Measurements from ENCODE around the gene FBN3. TPM values are rescaled to one million over a fixed set of nuclear protein-coding genes. Genes with fewer than 3 reads are reported as not detected.

The FBN3 gene
- total RNA-seq, 4 donors from 2014 or later: 0.05 to 0.17 TPM; not detected in 2

- no peaks in the 10 kb centered on the region for H3K9me3 ChIP-seq
- no peaks in the 10 kb centered on the region for H3K36me3 ChIP-seq
- 89% methylated on average over 5 of the region's 5 CpGs for WGBS
- H3K4me3 ChIP-seq: no peak overlapping the region
- no peaks in the 10 kb centered on the region for H3K4me1 ChIP-seq
- no peaks in the 10 kb centered on the region for H3K27me3 ChIP-seq
- no peak for TF ChIP-seq POLR2A (IDR thresholded peaks at IDR 0.05)
- TF ChIP-seq POLR2AphosphoS5 (IDR thresholded peaks at IDR 0.05): no peak
- no peak for TF ChIP-seq EP300 (IDR thresholded peaks at IDR 0.05)
- no peak for TF ChIP-seq CTCF (IDR thresholded peaks at IDR 0.05)
- DNase-seq (ENCODE audit: low spot score in 2 of 2): no peak
- no peak overlapping the region for H3K27ac ChIP-seq
These were observed 36.1 kb upstream of the FBN3 start for GRCh38 chr19:8185343-8186068.

GRCh38 chr19:8184274-8184673, 34.9 kb upstream of the FBN3 start:
- Histone ChIP-seq H3K9me3 (no peaks in the 10 kb centered on the region), H3K27me3 (no peaks in the 10 kb centered on the region), H3K36me3 (no peaks in the 10 kb centered on the region), H3K4me1 (no peaks in the 10 kb centered on the region), H3K4me3 (no peak overlapping the region), H3K27ac (no peak overlapping the region)
- DNase-seq (ENCODE audit: low spot score in 2 of 2): no peak
- 93% methylated on average over 9 of the region's 9 CpGs for WGBS
- no peak for TF ChIP-seq POLR2A (IDR thresholded peaks at IDR 0.05)
- TF ChIP-seq CTCF (IDR thresholded peaks at IDR 0.05): no peak
- no peak for TF ChIP-seq POLR2AphosphoS5 (IDR thresholded peaks at IDR 0.05)
- no peak for TF ChIP-seq EP300 (IDR thresholded peaks at IDR 0.05)

- Histone ChIP-seq H3K27ac (no peak overlapping the region), H3K9me3 (no peaks in the 10 kb centered on the region), H3K27me3 (no peaks in the 10 kb centered on the region), H3K4me3 (no peak overlapping the region), H3K4me1 (no peaks in the 10 kb centered on the region), H3K36me3 (no peaks in the 10 kb centered on the region)
- no peak for TF ChIP-seq POLR2AphosphoS5 (IDR thresholded peaks at IDR 0.05)
- TF ChIP-seq POLR2A (IDR thresholded peaks at IDR 0.05): no peak
- TF ChIP-seq CTCF (IDR thresholded peaks at IDR 0.05): no peak
- TF ChIP-seq EP300 (IDR thresholded peaks at IDR 0.05): no peak
- no peak for DNase-seq (ENCODE audit: low spot score in 2 of 2)
- 80% methylated on average over 6 of the region's 6 CpGs for WGBS
These were observed 30.6 kb upstream of the FBN3 start for GRCh38 chr19:8180018-8180417.

- H3K36me3 ChIP-seq: no peaks in the 10 kb centered on the region
- no peak for DNase-seq (ENCODE audit: low spot score in 2 of 2)
- TF ChIP-seq POLR2A (IDR thresholded peaks at IDR 0.05) (no peak), EP300 (IDR thresholded peaks at IDR 0.05) (no peak)
- H3K4me1 ChIP-seq: no peaks in the 10 kb centered on the region
- no peak overlapping the region for H3K4me3 ChIP-seq
- H3K27me3 ChIP-seq: no peaks in the 10 kb centered on the region
- H3K27ac ChIP-seq: no peak overlapping the region
- H3K9me3 ChIP-seq: no peaks in the 10 kb centered on the region
- 87% methylated on average over 9 of the region's 9 CpGs for WGBS
These were observed 25.3 kb upstream of the FBN3 start for GRCh38 chr19:8174706-8175105.

- Histone ChIP-seq H3K27me3 (no peaks in the 10 kb centered on the region), H3K4me3 (no peak overlapping the region), H3K36me3 (no peaks in the 10 kb centered on the region), H3K27ac (no peak overlapping the region), H3K9me3 (no peaks in the 10 kb centered on the region), H3K4me1 (peaks cover 5% of the 10 kb centered on the region)
- 98% methylated on average over 6 of the region's 7 CpGs for WGBS
- no peak for TF ChIP-seq POLR2AphosphoS5 (IDR thresholded peaks at IDR 0.05)
- no peak for TF ChIP-seq CTCF (IDR thresholded peaks at IDR 0.05)
- no peak for DNase-seq (ENCODE audit: low spot score in 2 of 2)
These were observed 19.1 kb upstream of the FBN3 start for GRCh38 chr19:8168537-8168936.

GRCh38 chr19:8167985-8168384, 18.6 kb upstream of the FBN3 start:
- 32% methylated on average over 6 of the region's 6 CpGs for WGBS
- Histone ChIP-seq H3K27me3 (no peaks in the 10 kb centered on the region), H3K36me3 (no peaks in the 10 kb centered on the region), H3K27ac (no peak overlapping the region), H3K9me3 (no peaks in the 10 kb centered on the region), H3K4me3 (no peak overlapping the region), H3K4me1 (peaks cover 5% of the 10 kb centered on the region)
- DNase-seq (ENCODE audit: low spot score in 2 of 2): no peak
- TF ChIP-seq EP300 (IDR thresholded peaks at IDR 0.05): no peak
- TF ChIP-seq POLR2AphosphoS5 (IDR thresholded peaks at IDR 0.05): no peak
- TF ChIP-seq POLR2A (IDR thresholded peaks at IDR 0.05): no peak
- no peak for TF ChIP-seq CTCF (IDR thresholded peaks at IDR 0.05)
